GM12892 (cell line): ENCODE measurements around the gene KAT6B.

ENCODE experiments used
- POLR2A ChIP-seq: IDR thresholded peaks from 2 replicates; pipeline ENCODE4 v1.6.1; 2011; ENCODE audit warnings: low read depth, low read length, control low read depth
- POLR2AphosphoS5 ChIP-seq: IDR thresholded peaks from 2 replicates; pipeline ENCODE4 v1.6.1; 2011; ENCODE audit warnings: low read depth, low read length, control low read depth
- TAF1 ChIP-seq: IDR thresholded peaks from 2 replicates; pipeline ENCODE4 v1.6.1; 2011; ENCODE audit warnings: low read depth, mild to moderate bottlenecking, control low read depth, low read length, borderline replicate concordance

GRCh38 chr10:74859546-74859945, 33.1 kb downstream of the KAT6B start:
- TF ChIP-seq TAF1 (no peak), POLR2AphosphoS5 (no peak), POLR2A (no peak)
